Left ventricle myocardium inferior (tissue), 1 donor: ENCODE data around the gene SCML2. TPM values are rescaled to one million over a fixed set of nuclear protein-coding genes. Genes with fewer than 3 reads are reported as not detected.
"Not testable (repeated sequence)": the region's sequence is repeated elsewhere in the genome, so short reads cannot be mapped to it uniquely, and the experiment has no call there.

Source experiments
- DNase-seq: peaks from one replicate; pipeline ENCODE4 v3.0.0-alpha.2; 2020
- H3K27ac ChIP-seq: fragments of 200-600 bp; replicated peaks from 2 replicates; pipeline ENCODE4 v1.8.0; 2021
- H3K27me3 ChIP-seq: fragments of 200-600 bp; 2 replicates; pipeline ENCODE4 v1.8.0; 2021; ENCODE audit warnings: low read depth
- H3K36me3 ChIP-seq: fragments of 200-600 bp; 2 replicates; pipeline ENCODE4 v1.8.0; 2021
- H3K4me1 ChIP-seq: fragments of 200-600 bp; 2 replicates; pipeline ENCODE4 v1.8.0; 2021
- H3K4me3 ChIP-seq: fragments of 200-600 bp; 2 replicates; pipeline ENCODE4 v1.8.0; 2021; ENCODE audit warnings: mild to moderate bottlenecking, moderate library complexity
- H3K9me3 ChIP-seq: fragments of 200-600 bp; replicated peaks from 2 replicates; pipeline ENCODE4 v1.8.0; 2021
- CTCF ChIP-seq: fragments of 200-600 bp; IDR thresholded peaks from 2 replicates; pipeline ENCODE4 v1.8.0; 2021; ENCODE audit warnings: antibody characterized with exemption, mild to moderate bottlenecking, borderline replicate concordance
- intact Hi-C: fragments of 100-400 bp; cut with micrococcal nuclease; formaldehyde crosslinking; loops from one replicate; pipeline ENCODE4 v1.11.0; 2022
- total RNA-seq: library from RNA; stranded (reverse); fragmentation: NEBNext Ultra II Directional; extraction: Animal tissue kit (Norgen Biotek cat#: 25700); gene quantifications from one replicate; pipeline ENCODE4 v1.2.1, GENCODE V29; 2021
- donor health status: DM: no; HTN: yes; CAD: no; lungs with severe emphysema.

Gene SCML2
- total RNA-seq, 1 donor from 2014 or later: 1.1 TPM

GRCh38 chrX:18271309-18271708, 83.2 kb downstream of the SCML2 start:
- Histone ChIP-seq H3K36me3 (no peaks in the 10 kb centered on the region), H3K27ac (no peak overlapping the region), H3K27me3 (no peaks in the 10 kb centered on the region), H3K4me1 (no peaks in the 10 kb centered on the region), H3K9me3 (no peaks in the 10 kb centered on the region), H3K4me3 (no peak overlapping the region)
- TF ChIP-seq CTCF: no peak
- no peak for DNase-seq
- intact Hi-C loops: no loop called here

- no peaks in the 10 kb centered on the region for H3K4me1 ChIP-seq
- H3K27ac ChIP-seq: no peak overlapping the region
- intact Hi-C loops: no loop called here
- no peak overlapping the region for H3K4me3 ChIP-seq
- H3K27me3 ChIP-seq: no peaks in the 10 kb centered on the region
- H3K9me3 ChIP-seq: no peaks in the 10 kb centered on the region
- TF ChIP-seq CTCF: no peak
- H3K36me3 ChIP-seq: no peaks in the 10 kb centered on the region
- DNase-seq: no peak
These were observed 99.4 kb downstream of the SCML2 start for GRCh38 chrX:18255059-18255458.

GRCh38 chrX:18252644-18253359, 101.7 kb downstream of the SCML2 start:
- Histone ChIP-seq H3K9me3 (no peaks in the 10 kb centered on the region), H3K4me3 (no peak overlapping the region), H3K27me3 (no peaks in the 10 kb centered on the region), H3K36me3 (no peaks in the 10 kb centered on the region), H3K27ac (no peak overlapping the region), H3K4me1 (no peaks in the 10 kb centered on the region)
- DNase-seq: no peak
- TF ChIP-seq CTCF: no peak
- intact Hi-C loops: no loop called here

- not testable (repeated sequence) for H3K9me3 ChIP-seq
These were observed 124.8 kb downstream of the SCML2 start for GRCh38 chrX:18229646-18230045.

GRCh38 chrX:18228069-18228468, 126.4 kb downstream of the SCML2 start:
- no peak for TF ChIP-seq CTCF
- no peaks in the 10 kb centered on the region for H3K4me1 ChIP-seq
- H3K36me3 ChIP-seq: no peaks in the 10 kb centered on the region
- no peak overlapping the region for H3K4me3 ChIP-seq
- no peak for DNase-seq
- H3K27ac ChIP-seq: no peak overlapping the region
- intact Hi-C loops: no loop called here
- H3K9me3 ChIP-seq: no peaks in the 10 kb centered on the region
- H3K27me3 ChIP-seq: no peaks in the 10 kb centered on the region

More at GRCh38 chrX:18229646-18230045, 124.8 kb downstream of the SCML2 start:
- DNase-seq, H3K27me3 ChIP-seq, H3K4me1 ChIP-seq, intact Hi-C loops, H3K36me3 ChIP-seq, H3K4me3 ChIP-seq, H3K27ac ChIP-seq: not testable (repeated sequence)

- H3K4me3 ChIP-seq: no peak overlapping the region
- TF ChIP-seq CTCF: no peak
- H3K9me3 ChIP-seq: no peaks in the 10 kb centered on the region
- H3K27ac ChIP-seq: no peak overlapping the region
- no peaks in the 10 kb centered on the region for H3K27me3 ChIP-seq
- H3K36me3 ChIP-seq: no peaks in the 10 kb centered on the region
- intact Hi-C loops: no loop called here
- H3K4me1 ChIP-seq: no peaks in the 10 kb centered on the region
- no peak for DNase-seq
These were observed 127.0 kb downstream of the SCML2 start for GRCh38 chrX:18227458-18227857.
